GM18505 (cell line): ENCODE results near the gene OTOP3.

Source experiments
- ATAC-seq: cut with Tn5 transposase; IDR thresholded peaks from one replicate; pipeline ENCODE4 v1.9.1; 2021; ENCODE audit not compliant: unreplicated experiment
- POLR2A ChIP-seq: IDR thresholded peaks from 4 replicates; pipeline ENCODE4 v1.6.1; 2011; ENCODE audit warnings: borderline replicate concordance; ENCODE audit not compliant: insufficient read depth, insufficient read length; ENCODE audit errors: extremely low read depth

The OTOP3 gene

GRCh38 chr17:74943808-74944522 lies 8.3 kb downstream of the OTOP3 start:
- no peak for TF ChIP-seq POLR2A
- ATAC-seq: no peak

- TF ChIP-seq POLR2A: no peak
- ATAC-seq: no peak
Observed at GRCh38 chr17:74945543-74945942, 9.8 kb downstream of the OTOP3 start.

- ATAC-seq: no peak
- TF ChIP-seq POLR2A: no peak
Observed at GRCh38 chr17:74946641-74947040, 10.9 kb downstream of the OTOP3 start.

- no peak for ATAC-seq
- TF ChIP-seq POLR2A: no peak
Observed at GRCh38 chr17:74947041-74947754, 11.5 kb downstream of the OTOP3 start.

GRCh38 chr17:74949455-74950115 lies 13.9 kb downstream of the OTOP3 start:
- no peak for ATAC-seq
- TF ChIP-seq POLR2A: no peak

GRCh38 chr17:74950207-74950606 lies 14.5 kb downstream of the OTOP3 start:
- TF ChIP-seq POLR2A: no peak
- no peak for ATAC-seq

GRCh38 chr17:74951065-74951464 lies 15.4 kb downstream of the OTOP3 start:
- no peak for TF ChIP-seq POLR2A
- ATAC-seq: no peak

- no peak for TF ChIP-seq POLR2A
- ATAC-seq: no peak
Observed at GRCh38 chr17:74951680-74952421, 16.2 kb downstream of the OTOP3 start.

- no peak for ATAC-seq
- TF ChIP-seq POLR2A: no peak
Observed at GRCh38 chr17:74952431-74953133, 16.9 kb downstream of the OTOP3 start.

- no peak for ATAC-seq
- TF ChIP-seq POLR2A: no peak
Observed at GRCh38 chr17:74953134-74953687, 17.5 kb downstream of the OTOP3 start.

- ATAC-seq: no peak
- TF ChIP-seq POLR2A: no peak
Observed at GRCh38 chr17:74954115-74954514, 18.4 kb downstream of the OTOP3 start.

GRCh38 chr17:74954665-74955421 lies 19.1 kb downstream of the OTOP3 start:
- TF ChIP-seq POLR2A: no peak
- no peak for ATAC-seq
